A549 (cell line): ENCODE data around the gene TRIP6. TPM values are rescaled to one million over a fixed set of nuclear protein-coding genes. Genes with fewer than 3 reads are reported as not detected.

ENCODE experiments used
- ATAC-seq, 2 experiments: fragments of 200-7000 bp in 1 of 2; fragments of >200 bp in 1 of 2; cut with Nextera tagmentation in 1 of 2; cut with Tn5 transposase in 1 of 2; 3 replicates each; pipeline versions ENCODE4 v1.8.0 to v1.9.1; 2018 to 2020; ENCODE audit warnings: mild to moderate bottlenecking in 1 of 2, moderate library complexity in 1 of 2
- CTCF ChIA-PET: fragments of 300-600 bp; sonication (Branson Sonifier 250); formaldehyde crosslinking; extraction: SDS; loops from one replicate; lab custom pipeline; 2021; ENCODE audit warnings: antibody characterized with exemption, inconsistent platforms; lab: Yijun Ruan, JAX
- POLR2A ChIA-PET: fragments of 350-600 bp; formaldehyde crosslinking; extraction: SDS; loops from one replicate; lab custom pipeline; 2021; ENCODE audit warnings: antibody characterized with exemption, inconsistent platforms; lab: Yijun Ruan, JAX
- DNase-seq, 2 experiments: peaks; one replicate each; pipeline versions ENCODE4 v3.0.0 to v3.0.0-alpha.2; 2011 to 2016; ENCODE audit warnings: low read depth in 1 of 2, low spot score in 1 of 2
- FAIRE-seq: peaks from 2 replicates; lab custom pipeline; 2011; peaks lifted over from hg19 to GRCh38; lab: Jason Lieb, UNC
- H3K27ac ChIP-seq, 2 experiments: fragments of >200 bp; sonication (Bioruptor Twin); formaldehyde crosslinking; 3 replicates each; pipeline ENCODE4 v1.5.1; 2016 to 2017
- H3K4me1 ChIP-seq: fragments of >200 bp; sonication (Bioruptor Twin); formaldehyde crosslinking; 3 replicates; pipeline ENCODE4 v1.6.1; 2016
- H3K4me2 ChIP-seq: fragments of >200 bp; sonication (Bioruptor Twin); formaldehyde crosslinking; 3 replicates; pipeline ENCODE4 v1.6.1; 2016
- H3K4me3 ChIP-seq: fragments of >200 bp; sonication (Bioruptor Twin); formaldehyde crosslinking; 3 replicates; pipeline ENCODE4 v1.5.1; 2016
- H3K9me3 ChIP-seq: fragments of >200 bp; sonication (Bioruptor Twin); formaldehyde crosslinking; 3 replicates; pipeline ENCODE4 v1.6.1; 2016
- CBX2 ChIP-seq: fragments of 200-600 bp; sonication (generic); IDR thresholded peaks from 2 replicates; pipeline ENCODE4 v1.6.1; 2016; ENCODE audit warnings: low read depth, mild to moderate bottlenecking, borderline replicate concordance
- CHD2 ChIP-seq: fragments of 150-350 bp; IDR thresholded peaks from 2 replicates; pipeline ENCODE4 v1.6.1; 2014; ENCODE audit warnings: low read length; ENCODE audit not compliant: partially characterized antibody
- EP300 ChIP-seq, 2 experiments: fragments of >200 bp; sonication (Bioruptor Twin); formaldehyde crosslinking; IDR thresholded peaks; 2 replicates in 1 of 2; 3 replicates in 1 of 2; pipeline ENCODE4 v1.6.1; 2016 to 2017
- ESRRA ChIP-seq: fragments of 150-350 bp; IDR thresholded peaks from 2 replicates; pipeline ENCODE4 v1.6.1; 2014; ENCODE audit warnings: mild to moderate bottlenecking, low read length, borderline replicate concordance
- FOSB ChIP-seq: fragments of 250-450 bp; sonication (Bioruptor Pico); IDR thresholded peaks from 2 replicates; pipeline ENCODE4 v1.5.0; 2020; ENCODE audit warnings: mild to moderate bottlenecking, moderate library complexity
- FOSL2 ChIP-seq, 2 experiments: fragments of 450-650 bp in 1 of 2; fragments of >200 bp in 1 of 2; sonication (Bioruptor Twin) in 1 of 2; formaldehyde crosslinking; IDR thresholded peaks; 2 replicates each; pipeline versions ENCODE4 v1.5.0 to v1.6.1; 2016 to 2020; ENCODE audit warnings: mild to moderate bottlenecking in 1 of 2, moderate library complexity in 1 of 2
- HDAC2 ChIP-seq: fragments of 200-600 bp; sonication (generic); IDR thresholded peaks from 2 replicates; pipeline ENCODE4 v1.6.1; 2016
- HEYL ChIP-seq: fragments of 250-450 bp; sonication (Bioruptor Pico); IDR thresholded peaks from 2 replicates; pipeline ENCODE4 v1.8.0; 2021; ENCODE audit warnings: mild to moderate bottlenecking, moderate library complexity
- HOXB13 ChIP-seq: fragments of 250-450 bp; sonication (Bioruptor Pico); IDR thresholded peaks from 2 replicates; pipeline ENCODE4 v1.5.0; 2020; ENCODE audit warnings: low read depth, mild to moderate bottlenecking, moderate library complexity
- HOXB5 ChIP-seq: fragments of 250-450 bp; sonication (Bioruptor Pico); IDR thresholded peaks from 2 replicates; pipeline ENCODE4 v1.5.0; 2020; ENCODE audit warnings: mild to moderate bottlenecking, moderate library complexity
- MYC ChIP-seq: IDR thresholded peaks from 2 replicates; pipeline ENCODE4 v1.6.1; 2012; ENCODE audit warnings: mild to moderate bottlenecking, inconsistent platforms, low read length, improper control_type of control experiment, borderline replicate concordance
- NR3C1 ChIP-seq: fragments of >200 bp; sonication (Bioruptor Twin); formaldehyde crosslinking; IDR thresholded peaks from 3 replicates; pipeline ENCODE4 v1.6.1; 2017
- PHF8 ChIP-seq: fragments of 200-600 bp; sonication (generic); IDR thresholded peaks from 2 replicates; pipeline ENCODE4 v1.6.1; 2016; ENCODE audit warnings: low read depth, mild to moderate bottlenecking, antibody characterized with exemption, moderate library complexity, borderline replicate concordance
- POLR2A ChIP-seq: IDR thresholded peaks from 2 replicates; pipeline ENCODE4 v1.6.1; 2012; ENCODE audit warnings: mild to moderate bottlenecking, low read length
- RAD21 ChIP-seq, 2 experiments: fragments of >200 bp in 1 of 2; sonication (Bioruptor Twin) in 1 of 2; formaldehyde crosslinking in 1 of 2; IDR thresholded peaks in 1 of 2; conservative IDR thresholded peaks in 1 of 2; 2 replicates in 1 of 2; 3 replicates in 1 of 2; pipeline ENCODE4 v1.6.1; 2012 to 2018; ENCODE audit warnings: inconsistent platforms in 1 of 2
- RCOR1 ChIP-seq: fragments of 150-350 bp; IDR thresholded peaks from 2 replicates; pipeline ENCODE4 v1.6.1; 2014; ENCODE audit warnings: antibody characterized with exemption, low read length, low read depth
- RFX5 ChIP-seq: fragments of 450-650 bp; IDR thresholded peaks from 2 replicates; pipeline ENCODE4 v1.7.1; 2014; ENCODE audit warnings: antibody characterized with exemption, mild to moderate bottlenecking, moderate library complexity
- ZNF302 ChIP-seq: fragments of 250-450 bp; sonication (Bioruptor Pico); IDR thresholded peaks from 2 replicates; pipeline ENCODE4 v1.9.0; 2021; ENCODE audit warnings: inconsistent platforms, mild to moderate bottlenecking, moderate library complexity
- WGBS: methylation state at CpG from one replicate; pipeline ENCODE4 v1.1.6; 2017; ENCODE audit errors: missing lambda C conversion rate; 5-methylcytosine and 5-hydroxymethylcytosine counted together
- polyA plus RNA-seq, 4 experiments: library from polyadenylated mRNA; depleted of rRNA in 3 of 4; stranded (reverse); fragments of >200 nt; fragmentation: RNase III in 1 of 4; extraction: RNeasy Plus Mini Kit Qiagen cat#74134 plus additional on column Dnase treatment in 1 of 4; gene quantifications; 2 replicates in 3 of 4; 3 replicates in 1 of 4; pipeline ENCODE4 v1.2.3, GENCODE V29; 2011 to 2017
- TF ChIP-seq, protein P1 (sequence below): IDR thresholded peaks from 2 replicates; pipeline ENCODE4 v1.6.1; 2012; ENCODE audit warnings: low read depth, borderline replicate concordance
- TF ChIP-seq, protein P2 (sequence below): fragments of >200 bp; sonication (Bioruptor Twin); formaldehyde crosslinking; IDR thresholded peaks from 3 replicates; pipeline ENCODE4 v1.5.1; 2016
- TF ChIP-seq, protein P3 (sequence below): fragments of 450-650 bp; IDR thresholded peaks from 2 replicates; pipeline ENCODE4 v1.6.1; 2014; ENCODE audit warnings: antibody characterized with exemption
- TF ChIP-seq, protein P4 (sequence below): fragments of 150-350 bp; IDR thresholded peaks from 2 replicates; pipeline ENCODE4 v1.6.1; 2014; ENCODE audit warnings: low read depth, mild to moderate bottlenecking, low read length

The TRIP6 gene
- polyA plus RNA-seq, 2 of the 4 experiments (the other 2 are of a cell fraction), result 18.0 to 38.5 TPM

DNA sequence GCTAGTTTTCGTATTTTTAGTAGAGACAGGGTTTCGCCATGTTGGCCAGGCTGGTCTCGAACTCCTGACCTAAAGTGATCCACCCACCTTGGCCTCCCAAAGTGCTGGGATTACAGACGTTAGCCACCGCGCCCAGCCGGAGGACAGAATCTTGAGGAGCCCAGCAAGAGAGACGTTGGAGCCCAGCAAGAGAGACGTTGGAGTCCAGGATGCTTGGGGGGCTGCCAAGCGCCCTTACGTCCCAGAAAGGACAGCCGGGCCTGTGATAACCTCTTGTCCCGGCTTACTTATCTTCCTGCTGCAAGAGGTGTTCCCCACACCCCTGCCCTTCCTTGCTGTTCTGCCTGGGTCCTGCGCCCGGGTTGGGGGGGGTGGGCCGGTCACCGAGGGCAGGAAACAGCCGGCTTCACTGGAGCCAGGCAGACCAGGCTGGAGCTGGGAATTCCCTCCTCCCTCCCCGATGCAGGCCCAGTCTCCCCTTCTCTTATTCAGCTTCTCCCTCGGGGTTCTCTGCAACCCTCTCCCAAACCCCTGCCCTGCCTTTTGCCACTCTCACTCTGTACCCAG, 38.0 kb upstream of the TRIP6 start:
- DNase-seq, result no peak
- Histone ChIP-seq H3K4me1 (peaks cover 30% of the 10 kb centered on the region; the same call in 2 of the 3 replicates), H3K9me3 (no peaks in the 10 kb centered on the region)
- TF ChIP-seq, protein P1, sequence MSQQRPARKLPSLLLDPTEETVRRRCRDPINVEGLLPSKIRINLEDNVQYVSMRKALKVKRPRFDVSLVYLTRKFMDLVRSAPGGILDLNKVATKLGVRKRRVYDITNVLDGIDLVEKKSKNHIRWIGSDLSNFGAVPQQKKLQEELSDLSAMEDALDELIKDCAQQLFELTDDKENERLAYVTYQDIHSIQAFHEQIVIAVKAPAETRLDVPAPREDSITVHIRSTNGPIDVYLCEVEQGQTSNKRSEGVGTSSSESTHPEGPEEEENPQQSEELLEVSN, result no peak
- TF ChIP-seq ESRRA (no peak), NR3C1 (no peak)
- TF ChIP-seq, all 56 proteins: peak for 0
- ATAC-seq, result no peak
- ChIA-PET POLR2A (no interaction called here), CTCF (interaction anchor here (0.9 to 18.3 kb wide), 5 partner anchors 23 to 190 kb away, joined by 3 to 317 read pairs (median 9); partner anchors contain the start of genes POP7 and SLC12A9)
- FAIRE-seq, result no peak
- H3K27ac ChIP-seq, result no peak overlapping the region
- no peak overlapping the region for H3K4me2 ChIP-seq
- H3K4me3 ChIP-seq, result no peak overlapping the region
- WGBS, result 89% methylated on average over 20 of the region's 20 CpGs

DNA sequence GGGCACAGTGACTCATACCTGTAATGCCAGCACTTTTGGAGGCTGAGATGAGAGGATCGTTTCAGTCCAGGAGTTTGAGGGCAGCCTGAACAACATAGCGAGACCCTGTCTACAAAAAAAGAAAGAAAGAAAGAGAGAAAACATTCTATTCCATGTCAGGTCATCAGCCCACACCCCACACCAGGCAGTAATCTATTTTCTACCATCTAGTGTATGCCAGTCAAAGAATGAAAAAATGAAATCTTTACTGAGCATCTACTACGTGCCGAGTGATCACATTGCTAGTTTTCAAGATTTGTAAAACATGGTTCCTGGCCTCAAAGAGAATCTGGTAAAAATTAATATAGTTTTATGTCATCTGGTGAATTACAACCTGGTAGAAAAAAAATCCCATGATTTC, 36.8 kb upstream of the TRIP6 start:
- CTCF ChIA-PET, result interaction anchor here (1.2 to 18.3 kb wide), 2 partner anchors 24 to 139 kb away, joined by 3 to 317 read pairs; no protein-coding TSS in a partner anchor
- WGBS, result 89% methylated on average over 4 of the region's 4 CpGs
- no peak for TF ChIP-seq RCOR1
- TF ChIP-seq RAD21 (conservative IDR thresholded peaks at IDR 0.05 in 1 of 2, IDR thresholded peaks at IDR 0.05 in 1 of 2), result no peak
- no peak for TF ChIP-seq FOSB (CRISPR knock-in tag)
- no peak for TF ChIP-seq FOSL2 (IDR thresholded peaks at IDR 0.05)
- no peak for TF ChIP-seq FOSL2 (CRISPR knock-in tag; IDR thresholded peaks at IDR 0.05)
- no peak for TF ChIP-seq HOXB13 (CRISPR knock-in tag)
- TF ChIP-seq CBX2, result no peak
- TF ChIP-seq HOXB5 (CRISPR knock-in tag), result no peak
- no peak for TF ChIP-seq PHF8
- no peak for TF ChIP-seq HEYL (CRISPR knock-in tag)
- TF ChIP-seq CHD2, result no peak
- TF ChIP-seq, protein P2, sequence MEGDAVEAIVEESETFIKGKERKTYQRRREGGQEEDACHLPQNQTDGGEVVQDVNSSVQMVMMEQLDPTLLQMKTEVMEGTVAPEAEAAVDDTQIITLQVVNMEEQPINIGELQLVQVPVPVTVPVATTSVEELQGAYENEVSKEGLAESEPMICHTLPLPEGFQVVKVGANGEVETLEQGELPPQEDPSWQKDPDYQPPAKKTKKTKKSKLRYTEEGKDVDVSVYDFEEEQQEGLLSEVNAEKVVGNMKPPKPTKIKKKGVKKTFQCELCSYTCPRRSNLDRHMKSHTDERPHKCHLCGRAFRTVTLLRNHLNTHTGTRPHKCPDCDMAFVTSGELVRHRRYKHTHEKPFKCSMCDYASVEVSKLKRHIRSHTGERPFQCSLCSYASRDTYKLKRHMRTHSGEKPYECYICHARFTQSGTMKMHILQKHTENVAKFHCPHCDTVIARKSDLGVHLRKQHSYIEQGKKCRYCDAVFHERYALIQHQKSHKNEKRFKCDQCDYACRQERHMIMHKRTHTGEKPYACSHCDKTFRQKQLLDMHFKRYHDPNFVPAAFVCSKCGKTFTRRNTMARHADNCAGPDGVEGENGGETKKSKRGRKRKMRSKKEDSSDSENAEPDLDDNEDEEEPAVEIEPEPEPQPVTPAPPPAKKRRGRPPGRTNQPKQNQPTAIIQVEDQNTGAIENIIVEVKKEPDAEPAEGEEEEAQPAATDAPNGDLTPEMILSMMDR, result no peak
- TF ChIP-seq HDAC2, result no peak
- TF ChIP-seq, protein P3, sequence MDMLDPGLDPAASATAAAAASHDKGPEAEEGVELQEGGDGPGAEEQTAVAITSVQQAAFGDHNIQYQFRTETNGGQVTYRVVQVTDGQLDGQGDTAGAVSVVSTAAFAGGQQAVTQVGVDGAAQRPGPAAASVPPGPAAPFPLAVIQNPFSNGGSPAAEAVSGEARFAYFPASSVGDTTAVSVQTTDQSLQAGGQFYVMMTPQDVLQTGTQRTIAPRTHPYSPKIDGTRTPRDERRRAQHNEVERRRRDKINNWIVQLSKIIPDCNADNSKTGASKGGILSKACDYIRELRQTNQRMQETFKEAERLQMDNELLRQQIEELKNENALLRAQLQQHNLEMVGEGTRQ, result no peak
- no peak for TF ChIP-seq MYC
- no peak for TF ChIP-seq NR3C1
- TF ChIP-seq POLR2A, result no peak
- TF ChIP-seq, protein P4, sequence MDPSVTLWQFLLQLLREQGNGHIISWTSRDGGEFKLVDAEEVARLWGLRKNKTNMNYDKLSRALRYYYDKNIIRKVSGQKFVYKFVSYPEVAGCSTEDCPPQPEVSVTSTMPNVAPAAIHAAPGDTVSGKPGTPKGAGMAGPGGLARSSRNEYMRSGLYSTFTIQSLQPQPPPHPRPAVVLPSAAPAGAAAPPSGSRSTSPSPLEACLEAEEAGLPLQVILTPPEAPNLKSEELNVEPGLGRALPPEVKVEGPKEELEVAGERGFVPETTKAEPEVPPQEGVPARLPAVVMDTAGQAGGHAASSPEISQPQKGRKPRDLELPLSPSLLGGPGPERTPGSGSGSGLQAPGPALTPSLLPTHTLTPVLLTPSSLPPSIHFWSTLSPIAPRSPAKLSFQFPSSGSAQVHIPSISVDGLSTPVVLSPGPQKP, result no peak
- TF ChIP-seq EP300 (IDR thresholded peaks at IDR 0.05), result no peak
- TF ChIP-seq RFX5, result no peak
- no peak for TF ChIP-seq ZNF302
- ATAC-seq (no peak), DNase-seq (no peak), FAIRE-seq (no peak)
- Histone ChIP-seq H3K4me2 (no peak overlapping the region), H3K27ac (no peak overlapping the region), H3K4me3 (no peak overlapping the region), H3K4me1 (peaks cover 21% of the 10 kb centered on the region; the same call in 2 of the 3 replicates), H3K9me3 (no peaks in the 10 kb centered on the region)
- POLR2A ChIA-PET, result no interaction called here
